Suprapubic skin (tissue), 4 donors: ENCODE data around the gene CDC7. TPM values are rescaled to one million over a fixed set of nuclear protein-coding genes. Genes with fewer than 3 reads are reported as not detected.

Experiments
- DNase-seq, 2 donors: peaks; one replicate each; pipeline ENCODE4 v3.0.0-alpha.2; 2019; ENCODE audit warnings: low spot score in 2 of 2
- H3K27ac ChIP-seq: fragments of 200-600 bp; sonication (generic); one replicate; pipeline ENCODE4 v1.5.1; 2019
- H3K27me3 ChIP-seq: fragments of 200-600 bp; sonication (generic); one replicate; pipeline ENCODE4 v1.5.1; 2019
- H3K36me3 ChIP-seq: fragments of 200-600 bp; sonication (generic); one replicate; pipeline ENCODE4 v1.5.1; 2019
- H3K4me1 ChIP-seq: fragments of 200-600 bp; sonication (generic); one replicate; pipeline ENCODE4 v1.5.1; 2019
- H3K4me3 ChIP-seq: fragments of 200-600 bp; sonication (generic); one replicate; pipeline ENCODE4 v1.5.1; 2019; ENCODE audit warnings: mild to moderate bottlenecking
- H3K9me3 ChIP-seq: fragments of 200-600 bp; sonication (generic); one replicate; pipeline ENCODE4 v1.5.1; 2019
- EP300 ChIP-seq: sonication (generic); formaldehyde crosslinking; IDR thresholded peaks from one replicate; pipeline ENCODE4 v1.6.1; 2017; ENCODE audit warnings: antibody characterized with exemption
- POLR2A ChIP-seq, 2 donors: fragments of 450-650 bp; IDR thresholded peaks; one replicate each; pipeline ENCODE4 v1.6.1; 2017; ENCODE audit warnings: antibody characterized with exemption in 2 of 2, mild to moderate bottlenecking in 2 of 2, moderate library complexity in 2 of 2
- POLR2AphosphoS5 ChIP-seq, 3 donors: sonication (generic); formaldehyde crosslinking; IDR thresholded peaks; one replicate each; pipeline ENCODE4 v1.6.1; 2017; ENCODE audit warnings: antibody characterized with exemption in 3 of 3
- WGBS: methylation state at CpG from one replicate; pipeline ENCODE4 v1.1.5; 2018; 5-methylcytosine and 5-hydroxymethylcytosine counted together
- total RNA-seq, 4 donors: library from RNA; depleted of rRNA; stranded (reverse); fragments of >200 nt; gene quantifications; one replicate each; pipeline ENCODE4 v1.1.0, GENCODE V29; 2016
- TF ChIP-seq, protein P1 (sequence below), 2 donors: fragments of 200-600 bp in 1 of 2; fragments of 450-650 bp in 1 of 2; sonication (generic) in 1 of 2; IDR thresholded peaks; one replicate each; pipeline ENCODE4 v1.5.1; 2016 to 2019; ENCODE audit warnings: antibody characterized with exemption in 2 of 2, mild to moderate bottlenecking in 1 of 2, moderate library complexity in 1 of 2

The CDC7 gene
- total RNA-seq, 4 donors from 2014 or later = 0.47 to 5.4 (median 2.3) TPM

- Histone ChIP-seq H3K27me3 (no peaks in the 10 kb centered on the region), H3K4me1 (peaks cover 17% of the 10 kb centered on the region), H3K9me3 (no peaks in the 10 kb centered on the region), H3K4me3 (no peak overlapping the region), H3K27ac (no peak overlapping the region), H3K36me3 (no peaks in the 10 kb centered on the region)
- 30% methylated on average over 2 of the region's 2 CpGs for WGBS
- no peak for DNase-seq
- TF ChIP-seq POLR2A (IDR thresholded peaks at IDR 0.05) (no peak), POLR2AphosphoS5 (IDR thresholded peaks at IDR 0.05) (no peak), EP300 (no peak)
- TF ChIP-seq, protein P1, sequence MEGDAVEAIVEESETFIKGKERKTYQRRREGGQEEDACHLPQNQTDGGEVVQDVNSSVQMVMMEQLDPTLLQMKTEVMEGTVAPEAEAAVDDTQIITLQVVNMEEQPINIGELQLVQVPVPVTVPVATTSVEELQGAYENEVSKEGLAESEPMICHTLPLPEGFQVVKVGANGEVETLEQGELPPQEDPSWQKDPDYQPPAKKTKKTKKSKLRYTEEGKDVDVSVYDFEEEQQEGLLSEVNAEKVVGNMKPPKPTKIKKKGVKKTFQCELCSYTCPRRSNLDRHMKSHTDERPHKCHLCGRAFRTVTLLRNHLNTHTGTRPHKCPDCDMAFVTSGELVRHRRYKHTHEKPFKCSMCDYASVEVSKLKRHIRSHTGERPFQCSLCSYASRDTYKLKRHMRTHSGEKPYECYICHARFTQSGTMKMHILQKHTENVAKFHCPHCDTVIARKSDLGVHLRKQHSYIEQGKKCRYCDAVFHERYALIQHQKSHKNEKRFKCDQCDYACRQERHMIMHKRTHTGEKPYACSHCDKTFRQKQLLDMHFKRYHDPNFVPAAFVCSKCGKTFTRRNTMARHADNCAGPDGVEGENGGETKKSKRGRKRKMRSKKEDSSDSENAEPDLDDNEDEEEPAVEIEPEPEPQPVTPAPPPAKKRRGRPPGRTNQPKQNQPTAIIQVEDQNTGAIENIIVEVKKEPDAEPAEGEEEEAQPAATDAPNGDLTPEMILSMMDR (IDR thresholded peaks at IDR 0.05) = no peak
Observed at GRCh38 chr1:91549041-91549735, 48.5 kb downstream of the CDC7 start.

DNA sequence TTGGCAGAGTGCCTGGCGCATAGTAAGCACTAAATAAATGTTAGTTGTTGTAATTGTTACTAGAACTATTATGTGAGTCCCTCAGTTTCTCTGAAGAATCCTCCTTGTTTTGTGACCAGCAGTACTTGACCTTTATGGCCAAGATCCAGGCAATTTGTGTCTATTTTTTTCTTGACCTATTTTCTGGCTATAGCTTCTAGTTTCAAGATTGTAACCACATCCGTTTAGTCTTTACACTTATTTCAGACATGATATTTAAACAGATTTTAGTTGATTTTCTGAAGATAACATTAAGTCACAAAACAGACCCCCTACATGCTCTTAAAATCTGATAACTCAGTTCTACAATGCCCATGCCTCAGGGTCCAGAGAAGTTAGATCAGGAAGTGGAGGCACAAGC is 50.3 kb downstream of the CDC7 start:
- Histone ChIP-seq H3K27ac (no peak overlapping the region), H3K36me3 (no peaks in the 10 kb centered on the region), H3K27me3 (no peaks in the 10 kb centered on the region), H3K4me1 (peaks cover 27% of the 10 kb centered on the region), H3K4me3 (no peak overlapping the region), H3K9me3 (no peaks in the 10 kb centered on the region)
- no peak for TF ChIP-seq EP300
- TF ChIP-seq POLR2A (IDR thresholded peaks at IDR 0.05) = no peak
- TF ChIP-seq, protein P1 (IDR thresholded peaks at IDR 0.05) = no peak
- no peak for TF ChIP-seq POLR2AphosphoS5 (IDR thresholded peaks at IDR 0.05)
- no peak for DNase-seq
- 87% methylated on average over 2 of the region's 2 CpGs for WGBS

GRCh38 chr1:91552091-91552490 is 51.4 kb downstream of the CDC7 start:
- TF ChIP-seq POLR2A (IDR thresholded peaks at IDR 0.05) (no peak), EP300 (no peak), POLR2AphosphoS5 (IDR thresholded peaks at IDR 0.05) (no peak)
- TF ChIP-seq, protein P1 (IDR thresholded peaks at IDR 0.05) = no peak

GRCh38 chr1:91552596-91552995 is 51.9 kb downstream of the CDC7 start:
- WGBS = 92% methylated on average over 2 of the region's 2 CpGs
- peak overlapping the region; percentile 30 for H3K27ac ChIP-seq
- no peak for DNase-seq
- TF ChIP-seq EP300 = no peak
- TF ChIP-seq, protein P1 (IDR thresholded peaks at IDR 0.05) = no peak
- TF ChIP-seq POLR2AphosphoS5 (IDR thresholded peaks at IDR 0.05) = no peak
- TF ChIP-seq POLR2A (IDR thresholded peaks at IDR 0.05) = no peak
- peaks cover 38% of the 10 kb centered on the region for H3K4me1 ChIP-seq
- no peaks in the 10 kb centered on the region for H3K27me3 ChIP-seq
- no peaks in the 10 kb centered on the region for H3K36me3 ChIP-seq
- H3K4me3 ChIP-seq = no peak overlapping the region
- no peaks in the 10 kb centered on the region for H3K9me3 ChIP-seq

More at GRCh38 chr1:91552091-91552490, 51.4 kb downstream of the CDC7 start:
- no peaks in the 10 kb centered on the region for H3K36me3 ChIP-seq
- no peaks in the 10 kb centered on the region for H3K27me3 ChIP-seq
- H3K9me3 ChIP-seq = no peaks in the 10 kb centered on the region
- H3K4me1 ChIP-seq = peaks cover 33% of the 10 kb centered on the region
- no peak overlapping the region for H3K4me3 ChIP-seq
- peak overlapping the region; percentile 30 for H3K27ac ChIP-seq
- no peak for DNase-seq

- TF ChIP-seq POLR2AphosphoS5 (IDR thresholded peaks at IDR 0.05) (peak in 2 of 3 donors; percentile 64 to 66), POLR2A (IDR thresholded peaks at IDR 0.05) (no peak)
- H3K27ac ChIP-seq = peak overlapping the region; percentile 30
Observed at GRCh38 chr1:91553177-91553591, 52.5 kb downstream of the CDC7 start.

More at GRCh38 chr1:91553177-91553591, 52.5 kb downstream of the CDC7 start:
- DNase-seq = no peak
- 36% methylated on average over 3 of the region's 3 CpGs for WGBS
- Histone ChIP-seq H3K36me3 (no peaks in the 10 kb centered on the region), H3K27me3 (no peaks in the 10 kb centered on the region), H3K4me3 (no peak overlapping the region), H3K9me3 (no peaks in the 10 kb centered on the region), H3K4me1 (peaks cover 43% of the 10 kb centered on the region)
